ENCODE measurements around the gene PIK3C2G.

PIK3C2G gene

GRCh38 chr12:18345021-18345735 lies 83.9 kb downstream of the PIK3C2G start:
- no peak for DNase-seq

GRCh38 chr12:18352312-18352711 lies 91.0 kb downstream of the PIK3C2G start:
- DNase-seq, result no peak

GRCh38 chr12:18355429-18355828 lies 94.1 kb downstream of the PIK3C2G start:
- no peak for DNase-seq

- no peak for DNase-seq
Observed at GRCh38 chr12:18358077-18358476, 96.8 kb downstream of the PIK3C2G start.

- no peak for DNase-seq
Observed at GRCh38 chr12:18358930-18359329, 97.6 kb downstream of the PIK3C2G start.

GRCh38 chr12:18361433-18361832 lies 100.1 kb downstream of the PIK3C2G start:
- DNase-seq, result no peak

- DNase-seq, result no peak
Observed at GRCh38 chr12:18363321-18363720, 102.0 kb downstream of the PIK3C2G start.

GRCh38 chr12:18368594-18368993 lies 107.3 kb downstream of the PIK3C2G start:
- DNase-seq, result no peak

GRCh38 chr12:18373181-18373580 lies 111.9 kb downstream of the PIK3C2G start:
- DNase-seq, result no peak

- no peak for DNase-seq
Observed at GRCh38 chr12:18375131-18375530, 113.8 kb downstream of the PIK3C2G start.

- no peak for DNase-seq
Observed at GRCh38 chr12:18375583-18375982, 114.3 kb downstream of the PIK3C2G start.

- no peak for DNase-seq
Observed at GRCh38 chr12:18382236-18382885, 121.0 kb downstream of the PIK3C2G start.

GRCh38 chr12:18383203-18383602 lies 121.9 kb downstream of the PIK3C2G start:
- no peak for DNase-seq

GRCh38 chr12:18387706-18388105 lies 126.4 kb downstream of the PIK3C2G start:
- no peak for DNase-seq

- DNase-seq, result no peak
Observed at GRCh38 chr12:18389820-18390219, 128.5 kb downstream of the PIK3C2G start.

GRCh38 chr12:18391151-18391550 lies 129.8 kb downstream of the PIK3C2G start:
- no peak for DNase-seq

- DNase-seq, result no peak
Observed at GRCh38 chr12:18394742-18395141, 133.4 kb downstream of the PIK3C2G start.

GRCh38 chr12:18400186-18400585 lies 138.9 kb downstream of the PIK3C2G start:
- no peak for DNase-seq

GRCh38 chr12:18402872-18403611 lies 141.7 kb downstream of the PIK3C2G start:
- DNase-seq, result no peak

- DNase-seq, result no peak
Observed at GRCh38 chr12:18411453-18411852, 150.1 kb downstream of the PIK3C2G start.

GRCh38 chr12:18414671-18415070 lies 153.4 kb downstream of the PIK3C2G start:
- no peak for DNase-seq

GRCh38 chr12:18415227-18415626 lies 153.9 kb downstream of the PIK3C2G start:
- no peak for DNase-seq

GRCh38 chr12:18416412-18416811 lies 155.1 kb downstream of the PIK3C2G start:
- no peak for DNase-seq

GRCh38 chr12:18419311-18419710 lies 158.0 kb downstream of the PIK3C2G start:
- DNase-seq, result no peak

Measured in CD4-positive, alpha-beta T cell treated with Interleukin-17A for 4 hours (primary cell).